ENCODE results near the gene TMEM94. TPM values are rescaled to one million over a fixed set of nuclear protein-coding genes. Genes with fewer than 3 reads are reported as not detected.

TMEM94 gene
- total RNA-seq, 1 experiment from 2014 or later = 61.4 TPM

GRCh38 chr17:75430159-75430974 lies 26.1 kb upstream of the TMEM94 start:
- no peaks in the 10 kb centered on the region for H3K9me3 ChIP-seq (ENCODE audit: control insufficient read depth, low read depth, low read length)
- no peak overlapping the region for H3K4me3 Mint-ChIP-seq
- H3K27ac ChIP-seq (ENCODE audit: insufficient read length, low read depth, low read length) = peak overlapping the region; percentile 5
- DNase-seq = peak; percentile 77
- H3K9ac ChIP-seq (ENCODE audit: extremely low read depth, insufficient read length, low read length) = no peak overlapping the region
- H3K23me2 ChIP-seq (ENCODE audit: insufficient read length, low read depth, low read length, poor library complexity, severe bottlenecking) = no peaks in the 10 kb centered on the region
- TF ChIP-seq CTCF (conservative IDR thresholded peaks at IDR 0.05) = no peak
- H3K36me3 Mint-ChIP-seq (ENCODE audit: insufficient read depth in 1 of 3, low read depth in 3 of 3) = no peaks in the 10 kb centered on the region
- peak overlapping the region; percentile 79 for H2AFZ ChIP-seq (ENCODE audit: low read length)
- H3K79me2 ChIP-seq (ENCODE audit: insufficient read depth, low read length) = no peaks in the 10 kb centered on the region
- no peak overlapping the region for H3K56ac ChIP-seq (ENCODE audit: insufficient read length, low read depth, low read length)
- no peaks in the 10 kb centered on the region for H3K79me1 ChIP-seq (ENCODE audit: insufficient read depth, low read depth, low read length, poor library complexity, severe bottlenecking)
- H3K9me3 Mint-ChIP-seq = peaks cover 2 to 4% of the 10 kb centered on the region in 2 experiments; a peak in 2 of 5 replicates
- H3K27me3 ChIP-seq (ENCODE audit: insufficient read depth, low read length) = no peaks in the 10 kb centered on the region
- no peak overlapping the region for H3T11ph ChIP-seq (ENCODE audit: low read length)
- no peak overlapping the region for H4K91ac ChIP-seq (ENCODE audit: insufficient read length, low read depth, low read length)
- H3K4me1 Mint-ChIP-seq = peaks cover 8 to 12% of the 10 kb centered on the region in 2 experiments
- H4K5ac ChIP-seq (ENCODE audit: insufficient read length, low read depth, low read length) = no peak overlapping the region
- H2BK120ac ChIP-seq (ENCODE audit: low read depth, low read length, poor library complexity, severe bottlenecking) = no peak overlapping the region
- no CpG with 5 or more reads among the region's 11 CpGs for WGBS (ENCODE audit: extremely low coverage, insufficient read length, low lambda C conversion rate)
- H3K4me2 ChIP-seq (ENCODE audit: insufficient read depth, insufficient read length, low read length) = no peak overlapping the region
- no peak overlapping the region for H2BK15ac ChIP-seq (ENCODE audit: low read depth, low read length)
- H2BK5ac ChIP-seq (ENCODE audit: insufficient read length, low read length) = no peak overlapping the region
- H4K20me1 ChIP-seq (ENCODE audit: control insufficient read depth, insufficient read depth, insufficient read length) = no peaks in the 10 kb centered on the region
- H2BK20ac ChIP-seq (ENCODE audit: low read depth, low read length, poor library complexity, severe bottlenecking) = no peak overlapping the region
- no peak overlapping the region for H2AK5ac ChIP-seq (ENCODE audit: insufficient read length, low read length)
- no peak overlapping the region for H2BK12ac ChIP-seq (ENCODE audit: insufficient read length, low read depth, low read length)
- H3K14ac ChIP-seq (ENCODE audit: insufficient read depth, low read length) = no peak overlapping the region
- no peak overlapping the region for H3K18ac ChIP-seq (ENCODE audit: insufficient read length, low read depth, low read length)
- H3K27me3 Mint-ChIP-seq (ENCODE audit: low read depth) = no peaks in the 10 kb centered on the region; the same call in 1 of the 2 replicates
- H3K23ac ChIP-seq (ENCODE audit: insufficient read length, low read depth, low read length) = no peak overlapping the region
- no peak overlapping the region for H3K4ac ChIP-seq (ENCODE audit: low read depth, low read length)
- no peak overlapping the region; a peak in 1 of 7 replicates for H3K27ac Mint-ChIP-seq
- H3K4me1 ChIP-seq (ENCODE audit: insufficient read depth, low read length) = no peaks in the 10 kb centered on the region; the same call in 1 of the 2 replicates
- no peak overlapping the region for H4K8ac ChIP-seq (replicated peaks; ENCODE audit: insufficient read length, low read depth, low read length)
